Measurements from ENCODE around the gene MYH9. TPM values are rescaled to one million over a fixed set of nuclear protein-coding genes. Genes with fewer than 3 reads are reported as not detected.

The MYH9 gene
- total RNA-seq, 2 donors from 2014 or later = 581 to 641 TPM

- intact Hi-C loops (cut with DNase I, micrococcal nuclease) = no loop called here
- DNase-seq (no peak), ATAC-seq (no peak)
Observed at GRCh38 chr22:36359470-36359996, 28.2 kb downstream of the MYH9 start.

- no peak for DNase-seq
- ATAC-seq = no peak
- intact Hi-C loops (cut with DNase I, micrococcal nuclease) = no loop called here
Observed at GRCh38 chr22:36358533-36359469, 29.0 kb downstream of the MYH9 start.

GRCh38 chr22:36356708-36357624 is 30.8 kb downstream of the MYH9 start:
- intact Hi-C loops (cut with DNase I, micrococcal nuclease) = no loop called here
- ATAC-seq (no peak), DNase-seq (no peak)

- DNase-seq (no peak), ATAC-seq (no peak)
- intact Hi-C loops (cut with DNase I, micrococcal nuclease) = no loop called here
Observed at GRCh38 chr22:36355894-36356293, 31.9 kb downstream of the MYH9 start.

- no peak for ATAC-seq
- intact Hi-C loops (cut with DNase I, micrococcal nuclease) = no loop called here
- DNase-seq = no peak
Observed at GRCh38 chr22:36355362-36355761, 32.4 kb downstream of the MYH9 start.

GRCh38 chr22:36352803-36353507 is 34.8 kb downstream of the MYH9 start:
- ATAC-seq = peak; percentile 44
- intact Hi-C loops (cut with DNase I, micrococcal nuclease) = no loop called here
- DNase-seq = peak in 1 of 2 donors; percentile 51

GRCh38 chr22:36351921-36352802 is 35.6 kb downstream of the MYH9 start:
- intact Hi-C loops (cut with DNase I, micrococcal nuclease) = no loop called here
- ATAC-seq (no peak), DNase-seq (no peak)

GRCh38 chr22:36350751-36351594 is 36.8 kb downstream of the MYH9 start:
- intact Hi-C loops (cut with DNase I, micrococcal nuclease) = no loop called here
- ATAC-seq (no peak), DNase-seq (no peak)

GRCh38 chr22:36349726-36350125 is 38.0 kb downstream of the MYH9 start:
- ATAC-seq (no peak), DNase-seq (no peak)
- intact Hi-C loops (cut with DNase I, micrococcal nuclease) = no loop called here

- DNase-seq = no peak
- ATAC-seq = no peak
- intact Hi-C loops (cut with DNase I, micrococcal nuclease) = no loop called here
Observed at GRCh38 chr22:36348760-36349159, 39.0 kb downstream of the MYH9 start.

GRCh38 chr22:36347094-36347493 is 40.7 kb downstream of the MYH9 start:
- DNase-seq = no peak
- intact Hi-C loops (cut with DNase I, micrococcal nuclease) = no loop called here
- peak; percentile 48 for ATAC-seq

GRCh38 chr22:36344106-36344827 is 43.5 kb downstream of the MYH9 start:
- no peak for ATAC-seq
- no peak for DNase-seq
- intact Hi-C loops (cut with DNase I, micrococcal nuclease) = no loop called here

GRCh38 chr22:36343720-36344105 is 44.1 kb downstream of the MYH9 start:
- intact Hi-C loops (cut with DNase I, micrococcal nuclease) = no loop called here
- DNase-seq (no peak), ATAC-seq (peak; percentile 4)

GRCh38 chr22:36343070-36343719 is 44.6 kb downstream of the MYH9 start:
- intact Hi-C loops (cut with DNase I, micrococcal nuclease) = no loop called here
- no peak for ATAC-seq
- no peak for DNase-seq

- ATAC-seq = no peak
- DNase-seq = no peak
- intact Hi-C loops (cut with DNase I, micrococcal nuclease) = no loop called here
Observed at GRCh38 chr22:36341640-36342041, 46.1 kb downstream of the MYH9 start.

- intact Hi-C loops (cut with DNase I, micrococcal nuclease) = no loop called here
- ATAC-seq (peak; percentile 29), DNase-seq (no peak)
Observed at GRCh38 chr22:36340621-36341020, 47.1 kb downstream of the MYH9 start.

Measured in left colon (tissue), 2 donors.